Uterus (tissue), 2 donors: ENCODE measurements around the gene FAM241A.

Experiments
- CTCF ChIP-seq, 4 experiments: fragments of 200-600 bp in 2 of 4; fragments of 450-650 bp in 2 of 4; sonication (generic) in 2 of 4; IDR thresholded peaks; one replicate each; pipeline ENCODE4 v1.5.1; 2016 to 2019; ENCODE audit warnings: antibody characterized with exemption in 4 of 4, mild to moderate bottlenecking in 2 of 4, moderate library complexity in 1 of 4
- POLR2A ChIP-seq, 2 donors: fragments of 450-650 bp; IDR thresholded peaks; one replicate each; pipeline ENCODE4 v1.6.1; 2016; ENCODE audit warnings: antibody characterized with exemption in 2 of 2, mild to moderate bottlenecking in 1 of 2, moderate library complexity in 1 of 2

- no peak for TF ChIP-seq CTCF (IDR thresholded peaks at IDR 0.05)
- TF ChIP-seq POLR2A (IDR thresholded peaks at IDR 0.05), result no peak
Measured at GRCh38 chr4:112120021-112120420, 25.2 kb upstream of the FAM241A start.
